ENCODE data around the gene CUX1. TPM values are rescaled to one million over a fixed set of nuclear protein-coding genes. Genes with fewer than 3 reads are reported as not detected.

CUX1 gene
- total RNA-seq, 1 experiment from 2014 or later, result 53.5 TPM

DNA sequence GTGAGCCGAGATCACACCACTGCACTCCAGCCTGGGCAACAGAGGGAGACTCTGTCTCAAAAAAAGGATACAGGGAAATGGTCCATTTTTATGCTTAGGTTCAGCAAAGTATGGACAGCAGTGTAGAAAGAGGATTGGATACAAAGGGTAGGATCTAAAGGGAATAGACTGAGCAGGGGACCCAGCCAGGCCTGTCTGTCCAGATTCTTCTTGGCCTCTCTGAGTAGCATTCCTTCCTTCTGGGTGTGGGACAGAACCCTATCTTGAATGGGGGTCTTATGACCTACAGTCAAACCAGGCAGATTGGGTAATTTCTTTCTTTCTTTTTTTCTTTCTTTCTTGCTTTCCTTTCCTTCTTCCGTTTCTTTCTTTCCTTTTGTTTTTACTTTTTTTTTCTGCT, 494.9 kb downstream of the CUX1 start:
- Histone ChIP-seq H3K79me2 (ENCODE audit: insufficient read depth, low read length) (no peaks in the 10 kb centered on the region), H2AFZ (ENCODE audit: low read length) (no peak overlapping the region), H3K23ac (ENCODE audit: insufficient read length, low read depth, low read length) (no peak overlapping the region), H3K9me3 (ENCODE audit: control insufficient read depth, low read depth, low read length) (no peaks in the 10 kb centered on the region), H3K27ac (ENCODE audit: insufficient read length, low read depth, low read length) (no peak overlapping the region), H4K91ac (ENCODE audit: insufficient read length, low read depth, low read length) (no peak overlapping the region), H3K18ac (ENCODE audit: insufficient read length, low read depth, low read length) (no peak overlapping the region), H4K5ac (ENCODE audit: insufficient read length, low read depth, low read length) (no peak overlapping the region), H3K79me1 (ENCODE audit: insufficient read depth, low read depth, low read length, poor library complexity, severe bottlenecking) (no peaks in the 10 kb centered on the region), H3K4me1 (ENCODE audit: insufficient read depth, low read length) (no peaks in the 10 kb centered on the region), H2BK12ac (ENCODE audit: insufficient read length, low read depth, low read length) (no peak overlapping the region), H3T11ph (ENCODE audit: low read length) (no peak overlapping the region), H2BK120ac (ENCODE audit: low read depth, low read length, poor library complexity, severe bottlenecking) (no peak overlapping the region), H3K9ac (ENCODE audit: extremely low read depth, insufficient read length, low read length) (no peak overlapping the region), H2BK20ac (ENCODE audit: low read depth, low read length, poor library complexity, severe bottlenecking) (no peak overlapping the region), H3K4me2 (ENCODE audit: insufficient read depth, insufficient read length, low read length) (no peak overlapping the region), H3K14ac (ENCODE audit: insufficient read depth, low read length) (no peak overlapping the region), H3K4ac (ENCODE audit: low read depth, low read length) (no peak overlapping the region), H3K23me2 (ENCODE audit: insufficient read length, low read depth, low read length, poor library complexity, severe bottlenecking) (no peaks in the 10 kb centered on the region), H3K56ac (ENCODE audit: insufficient read length, low read depth, low read length) (no peak overlapping the region), H2AK5ac (ENCODE audit: insufficient read length, low read length) (no peak overlapping the region), H4K8ac (replicated peaks; ENCODE audit: insufficient read length, low read depth, low read length) (no peak overlapping the region), H4K20me1 (ENCODE audit: control insufficient read depth, insufficient read depth, insufficient read length) (no peaks in the 10 kb centered on the region), H2BK5ac (ENCODE audit: insufficient read length, low read length) (no peak overlapping the region), H2BK15ac (ENCODE audit: low read depth, low read length) (no peak overlapping the region), H3K27me3 (ENCODE audit: insufficient read depth, low read length) (no peaks in the 10 kb centered on the region)
- Mint-ChIP-seq H3K27ac (peak overlapping the region in 1 of 3 experiments; percentile 23; a peak in 1 of 7 replicates), H3K4me3 (peak overlapping the region in 1 of 2 experiments; percentile 31; a peak in 1 of 5 replicates), H3K4me1 (peaks cover 7 to 11% of the 10 kb centered on the region in 2 experiments), H3K9me3 (no peaks in the 10 kb centered on the region), H3K36me3 (ENCODE audit: insufficient read depth in 1 of 3, low read depth in 3 of 3) (peaks cover 3 to 39% (median 25%) of the 10 kb centered on the region in 3 experiments), H3K27me3 (ENCODE audit: low read depth) (no peaks in the 10 kb centered on the region)
- WGBS (ENCODE audit: extremely low coverage, insufficient read length, low lambda C conversion rate), result no CpG with 5 or more reads among the region's 2 CpGs
- TF ChIP-seq, protein P1, sequence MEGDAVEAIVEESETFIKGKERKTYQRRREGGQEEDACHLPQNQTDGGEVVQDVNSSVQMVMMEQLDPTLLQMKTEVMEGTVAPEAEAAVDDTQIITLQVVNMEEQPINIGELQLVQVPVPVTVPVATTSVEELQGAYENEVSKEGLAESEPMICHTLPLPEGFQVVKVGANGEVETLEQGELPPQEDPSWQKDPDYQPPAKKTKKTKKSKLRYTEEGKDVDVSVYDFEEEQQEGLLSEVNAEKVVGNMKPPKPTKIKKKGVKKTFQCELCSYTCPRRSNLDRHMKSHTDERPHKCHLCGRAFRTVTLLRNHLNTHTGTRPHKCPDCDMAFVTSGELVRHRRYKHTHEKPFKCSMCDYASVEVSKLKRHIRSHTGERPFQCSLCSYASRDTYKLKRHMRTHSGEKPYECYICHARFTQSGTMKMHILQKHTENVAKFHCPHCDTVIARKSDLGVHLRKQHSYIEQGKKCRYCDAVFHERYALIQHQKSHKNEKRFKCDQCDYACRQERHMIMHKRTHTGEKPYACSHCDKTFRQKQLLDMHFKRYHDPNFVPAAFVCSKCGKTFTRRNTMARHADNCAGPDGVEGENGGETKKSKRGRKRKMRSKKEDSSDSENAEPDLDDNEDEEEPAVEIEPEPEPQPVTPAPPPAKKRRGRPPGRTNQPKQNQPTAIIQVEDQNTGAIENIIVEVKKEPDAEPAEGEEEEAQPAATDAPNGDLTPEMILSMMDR (conservative IDR thresholded peaks at IDR 0.05), result no peak
- no peak for DNase-seq

All from H9 (cell line).